ENCODE results near the gene MYRIP.

- TF ChIP-seq POLR2A (IDR thresholded peaks at IDR 0.05) (no peak), CTCF (IDR thresholded peaks at IDR 0.05) (no peak)
Observed at GRCh38 chr3:39933986-39934693, 124.7 kb downstream of the MYRIP start.

All from thyroid gland (tissue), 4 donors.